NCI-H748 treated with DMSO at 0.1 percent for 48 hours (cell line): ENCODE measurements around the gene COL17A1.

Source experiments
- DNase-seq: peaks from one replicate; lab custom pipeline; 2025; lab: John Stamatoyannopoulos, UW

Gene COL17A1

GRCh38 chr10:104085801-104086400, at the start of gene COL17A1:
Gene COL17A1, minus strand, starts transcription at chr10:104085880. Its CDS starts 5,207 bp downstream, at chr10:104080673.
- no peak for DNase-seq

- no peak for DNase-seq
Observed at GRCh38 chr10:104130041-104130440, 44.4 kb upstream of the COL17A1 start.

DNA sequence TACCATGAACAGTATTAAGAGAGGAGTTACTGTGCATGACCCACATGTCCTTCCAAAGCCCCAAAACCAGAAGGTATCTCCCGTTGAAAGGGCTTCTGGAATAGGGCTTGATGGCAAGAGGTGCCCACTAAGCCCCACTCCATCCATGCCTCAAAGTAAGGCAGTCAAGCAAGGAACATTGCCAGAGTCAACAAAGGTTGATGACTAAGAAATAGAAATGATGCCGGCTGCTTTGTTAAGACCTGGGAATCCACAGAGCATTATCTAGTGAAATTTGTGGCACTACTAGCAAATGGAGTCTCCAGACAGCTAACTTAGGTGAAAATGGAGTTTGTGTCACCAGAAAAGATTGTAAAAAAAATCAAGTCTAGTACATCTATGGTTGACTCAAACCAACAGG, 42.5 kb upstream of the COL17A1 start:
- no peak for DNase-seq

DNA sequence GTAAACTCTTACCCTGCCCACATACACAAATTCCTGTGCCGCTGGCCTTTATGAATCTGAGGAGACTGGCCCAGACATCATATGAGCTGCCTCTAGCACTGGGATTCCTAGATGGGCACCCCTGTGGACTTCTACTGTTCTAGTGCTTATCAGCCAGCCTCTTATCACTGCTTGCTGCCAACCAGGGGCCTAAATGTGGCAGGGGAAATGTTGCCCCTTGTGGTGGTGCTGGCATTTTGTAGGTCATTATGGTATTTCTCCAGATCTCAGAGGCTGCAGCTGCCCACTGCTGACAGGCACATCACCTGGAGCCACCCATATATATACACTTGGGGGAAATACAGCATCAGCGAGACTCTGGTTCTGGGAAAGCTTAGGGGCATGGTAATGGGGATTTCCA, 41.7 kb upstream of the COL17A1 start:
- peak; percentile 4 for DNase-seq

DNA sequence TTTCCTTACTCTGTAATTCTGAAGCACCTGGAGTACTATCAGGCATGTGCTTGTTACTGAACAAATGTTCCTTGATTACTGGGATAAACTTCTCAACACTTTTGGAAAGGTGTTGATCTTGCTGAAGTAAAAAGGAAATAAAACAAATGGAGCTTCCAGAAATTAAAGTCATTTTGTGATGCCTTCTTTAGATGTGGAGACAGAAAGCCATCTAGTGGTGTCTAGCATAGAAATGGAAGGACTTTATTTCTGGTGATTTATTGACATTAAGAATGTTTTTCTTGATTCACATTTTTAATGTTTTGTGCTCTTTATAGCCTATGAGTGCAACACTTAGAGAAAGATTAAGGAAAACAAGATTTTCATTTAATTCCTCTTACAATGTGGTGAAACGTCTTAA, 37.7 kb upstream of the COL17A1 start:
- DNase-seq: peak; percentile 0

GRCh38 chr10:104122225-104123107, 36.8 kb upstream of the COL17A1 start:
- peak; percentile 58 for DNase-seq

DNA sequence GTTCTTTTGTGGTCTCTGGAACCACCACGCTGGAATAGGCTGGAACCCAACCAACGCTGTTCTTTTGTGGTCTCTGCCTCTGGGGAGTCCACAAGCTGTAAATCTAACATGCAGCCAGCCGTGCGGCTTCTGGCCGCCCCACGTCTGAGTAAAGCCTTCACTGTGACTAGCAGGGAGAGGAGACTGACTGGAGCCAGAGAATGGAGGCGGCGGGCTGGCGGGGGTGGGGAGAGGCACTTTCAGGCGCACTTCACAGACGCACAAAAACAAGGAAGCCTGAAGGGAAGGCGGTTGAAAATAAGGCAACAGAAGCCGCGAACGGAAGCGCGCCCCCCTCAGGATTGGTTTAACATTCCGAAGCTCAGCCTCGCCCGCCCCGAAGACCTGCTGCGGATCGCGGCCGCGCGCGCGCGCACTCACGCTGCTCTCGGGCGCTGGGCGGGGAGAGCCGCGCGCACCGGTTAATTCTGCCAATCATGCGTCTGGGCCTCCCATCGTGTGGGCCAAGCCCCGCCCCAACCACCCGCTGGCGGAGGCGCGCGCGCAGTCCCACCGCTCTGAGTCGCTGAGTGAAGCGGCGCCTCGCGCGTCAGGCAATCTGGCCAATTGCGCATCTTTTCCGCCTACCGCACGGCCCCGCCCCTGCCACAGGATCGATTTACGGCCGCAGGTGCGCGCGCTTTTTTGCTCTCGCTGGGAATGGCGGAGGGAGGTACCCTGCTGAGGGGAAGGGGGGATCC, 36.0 kb upstream of the COL17A1 start, which contains the start of gene SFR1:
Gene SFR1, plus strand, starts transcription at position 687 of the 740 bp plus-strand sequence. Its CDS starts 13 bp downstream, at position 700.
- DNase-seq: peak; percentile 96

- DNase-seq: peak; percentile 23
Observed at GRCh38 chr10:104120903-104121484, 35.3 kb upstream of the COL17A1 start.

DNA sequence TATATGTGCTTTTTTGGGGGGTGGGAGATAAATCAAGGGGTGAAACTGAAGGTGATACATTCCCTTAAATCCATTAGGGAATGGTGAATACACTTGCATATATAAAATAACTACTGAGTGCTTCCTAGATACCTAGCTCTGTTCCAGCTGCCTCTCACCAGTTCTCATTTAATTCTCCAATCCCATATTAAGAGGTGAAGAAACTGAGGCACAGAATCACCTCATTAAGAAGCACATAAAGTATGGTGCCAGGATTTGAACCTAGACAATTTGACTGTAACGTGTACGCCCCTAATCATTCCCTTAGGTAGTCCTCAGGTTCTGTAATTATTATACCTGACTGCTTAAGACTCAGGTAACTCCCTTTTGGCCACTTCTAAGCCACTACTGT, 34.8 kb upstream of the COL17A1 start:
- no peak for DNase-seq

DNA sequence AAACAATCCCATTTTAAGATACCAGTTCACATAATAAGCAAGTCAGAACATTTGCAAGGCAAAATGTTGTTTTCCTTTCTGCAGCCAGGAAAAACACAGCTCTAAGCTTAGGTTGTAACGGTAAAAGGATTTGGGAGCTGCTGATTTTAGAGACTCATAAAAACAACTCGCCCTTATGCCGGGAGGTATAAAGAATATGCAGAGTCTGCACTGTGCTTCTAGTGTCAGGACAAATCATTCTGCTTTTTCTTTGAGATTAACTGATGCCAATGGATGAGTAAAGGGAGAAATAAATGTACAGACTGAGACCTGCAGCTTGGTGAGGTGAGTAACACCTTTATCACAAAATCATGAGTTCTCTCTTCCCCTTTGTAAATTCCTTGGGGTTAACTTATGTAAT, 34.3 kb upstream of the COL17A1 start:
- no peak for DNase-seq

- peak; percentile 70 for DNase-seq
Observed at GRCh38 chr10:104117839-104118323, 32.2 kb upstream of the COL17A1 start.

DNA sequence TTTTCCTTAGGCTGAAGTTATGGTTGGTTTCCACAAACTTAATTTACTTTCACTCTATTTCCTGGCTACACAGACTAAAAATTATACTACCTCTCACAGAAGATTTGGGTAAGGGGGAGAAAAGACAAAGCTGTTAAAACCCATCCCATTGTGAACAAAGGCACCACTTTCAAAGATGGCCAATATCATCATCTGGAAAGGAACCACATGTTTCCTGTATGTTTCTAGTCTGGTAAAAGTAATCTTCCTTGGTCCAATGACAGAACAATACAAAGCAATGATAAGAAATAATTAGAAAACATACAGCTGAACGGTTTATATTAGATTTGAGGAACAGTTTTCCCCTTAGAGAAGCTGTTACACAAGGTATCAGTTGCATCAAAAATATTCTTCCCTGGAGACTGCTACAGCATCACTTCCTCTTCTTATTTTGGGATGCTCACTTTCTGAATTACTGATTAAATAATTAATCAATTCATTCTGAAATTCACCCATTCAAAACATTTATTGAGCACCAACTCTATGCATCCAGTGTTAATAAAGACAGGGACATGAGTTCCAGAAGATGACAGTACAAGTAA, 27.8 kb upstream of the COL17A1 start:
- DNase-seq: no peak

DNA sequence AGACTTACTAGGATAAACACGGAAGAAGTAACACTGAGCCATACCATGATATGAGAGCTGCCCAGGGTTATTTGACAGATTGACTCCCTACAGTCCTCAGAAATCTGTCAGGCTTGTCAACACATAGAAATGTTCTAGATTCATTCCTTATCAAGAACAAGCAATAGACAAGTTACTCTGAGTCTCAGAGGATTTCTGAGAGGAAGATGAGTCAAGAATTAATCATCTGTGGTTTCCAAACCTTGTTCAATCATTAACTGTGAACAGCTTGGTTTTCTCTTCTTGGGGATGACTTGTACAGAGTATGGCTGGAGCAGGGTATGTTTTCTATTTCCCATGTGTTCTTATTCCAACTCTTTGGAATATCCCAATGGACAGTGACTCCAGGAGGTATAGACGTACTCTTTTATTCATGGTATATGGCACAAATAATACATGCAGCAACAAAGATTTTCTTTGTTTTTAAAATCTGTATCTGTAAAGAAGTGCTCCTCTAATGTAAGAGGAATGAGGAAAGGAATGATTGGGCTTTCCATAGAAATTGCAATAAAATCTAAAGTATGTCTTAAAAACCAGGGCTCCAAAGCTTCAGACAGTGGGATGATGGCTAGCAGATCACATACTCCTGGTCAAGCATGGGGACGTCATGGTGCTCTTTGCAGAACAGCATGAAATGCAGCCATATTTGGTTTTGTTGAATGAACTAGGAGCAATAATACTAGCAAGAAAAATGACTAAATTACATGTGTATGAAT, 24.4 kb upstream of the COL17A1 start:
- no peak for DNase-seq

DNA sequence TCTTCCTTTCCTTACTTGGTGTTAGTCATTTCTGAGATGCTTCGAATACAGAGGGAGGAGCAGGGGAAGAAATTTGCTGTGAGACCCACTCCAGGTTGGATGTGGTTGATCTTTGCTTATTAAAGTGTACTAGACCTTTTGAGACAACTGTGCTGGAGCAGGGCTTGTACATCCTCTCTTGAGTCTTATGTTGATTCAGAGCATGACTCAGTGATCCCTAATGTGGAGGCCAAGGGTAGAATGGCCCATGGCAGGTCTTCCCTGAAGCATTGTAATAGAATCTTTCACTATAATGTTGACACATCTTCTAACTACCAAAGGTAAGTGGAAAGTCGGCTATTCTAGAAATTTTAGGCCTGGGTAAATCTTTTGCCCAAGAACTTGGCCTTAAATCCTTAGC, 19.2 kb upstream of the COL17A1 start:
- no peak for DNase-seq

GRCh38 chr10:104104418-104104817, 18.7 kb upstream of the COL17A1 start:
- DNase-seq: no peak

DNA sequence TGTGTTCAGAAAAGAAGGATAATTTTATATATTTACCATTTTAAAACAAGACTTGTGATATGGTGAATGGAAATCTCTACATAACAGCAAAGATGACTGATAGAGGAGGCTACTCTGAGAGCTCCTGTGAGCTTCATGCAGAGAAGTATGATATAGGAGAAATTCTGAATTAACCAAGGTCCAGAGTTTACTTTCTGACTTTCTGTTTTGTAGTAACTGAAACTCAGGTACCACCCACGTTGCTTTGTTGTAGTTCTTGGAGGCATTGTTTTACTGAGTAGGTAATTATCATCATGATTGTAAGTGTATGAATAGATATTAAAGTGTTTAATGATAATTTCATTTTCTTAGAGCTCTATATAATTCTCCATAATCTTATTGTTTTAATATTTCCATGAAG, 18.3 kb upstream of the COL17A1 start:
- DNase-seq: no peak

GRCh38 chr10:104101902-104102301, 16.2 kb upstream of the COL17A1 start:
- DNase-seq: no peak

GRCh38 chr10:104100795-104101194, 15.1 kb upstream of the COL17A1 start:
- no peak for DNase-seq

GRCh38 chr10:104099941-104100340, 14.3 kb upstream of the COL17A1 start:
- no peak for DNase-seq

GRCh38 chr10:104099269-104099668, 13.6 kb upstream of the COL17A1 start:
- no peak for DNase-seq

GRCh38 chr10:104098358-104098925, 12.8 kb upstream of the COL17A1 start:
- no peak for DNase-seq
